Psoas muscle (tissue), 8 donors: ENCODE measurements around the gene MXI1. TPM values are rescaled to one million over a fixed set of nuclear protein-coding genes. Genes with fewer than 3 reads are reported as not detected.
A peak's percentile ranks its signal among the peaks of the same experiment; 100 is the strongest.

Experiments
- ATAC-seq, 4 donors: fragments of 200-7000 bp; cut with Tn5 transposase; one replicate each; pipeline ENCODE4 v1.9.1; 2020; ENCODE audit warnings: moderate library complexity in 3 of 4, mild to moderate bottlenecking in 2 of 4
- DNase-seq, 2 donors: peaks; one replicate each; pipeline ENCODE4 v3.0.0-alpha.2; 2020
- H3K27ac ChIP-seq: fragments of 200-600 bp; one replicate; pipeline ENCODE4 v1.8.0; 2022
- H3K27me3 ChIP-seq, 3 donors: fragments of 200-600 bp in 1 of 3; one replicate each; pipeline versions ENCODE4 v1.6.1 to v1.8.0; 2013 to 2022; ENCODE audit warnings: low read length in 2 of 3, mild to moderate bottlenecking in 2 of 3, moderate library complexity in 1 of 3; ENCODE audit not compliant: insufficient read depth in 3 of 3
- H3K36me3 ChIP-seq, 2 donors: fragments of 200-600 bp in 1 of 2; one replicate each; pipeline versions ENCODE4 v1.6.1 to v1.8.0; 2013 to 2022; ENCODE audit warnings: low read depth in 1 of 2, mild to moderate bottlenecking in 1 of 2, moderate library complexity in 1 of 2; ENCODE audit not compliant: insufficient read depth in 1 of 2
- H3K4me1 ChIP-seq: fragments of 200-600 bp; one replicate; pipeline ENCODE4 v1.8.0; 2022
- H3K4me3 ChIP-seq: fragments of 200-600 bp; one replicate; pipeline ENCODE4 v1.8.0; 2022; ENCODE audit warnings: mild to moderate bottlenecking
- H3K9me3 ChIP-seq: fragments of 200-600 bp; one replicate; pipeline ENCODE4 v1.8.0; 2022
- CTCF ChIP-seq: fragments of 200-600 bp; IDR thresholded peaks from one replicate; pipeline ENCODE4 v1.8.0; 2022; ENCODE audit warnings: antibody characterized with exemption
- WGBS, 3 donors: extraction: QIAGEN DNeasy Blood & Tissue Kit; methylation state at CpG; one replicate each; pipeline versions ENCODE4 v1.1.6 to v1.1.7; 2013; 5-methylcytosine and 5-hydroxymethylcytosine counted together
- intact Hi-C, 2 donors: fragments of 100-400 bp; cut with DNase I; formaldehyde crosslinking; loops; one replicate each; pipeline versions ENCODE4 v1.11.0 to v1.14.2; 2022
- polyA plus RNA-seq, 3 donors: library from polyadenylated mRNA; stranded (reverse); fragments of 200-250 nt; gene quantifications; one replicate each; pipeline ENCODE4 v1.2.3, GENCODE V29; 2013
- total RNA-seq, 4 donors: library from RNA; stranded (reverse); fragmentation: NEBNext Ultra II Directional in 2 of 4; extraction: Animal tissue kit (Norgen Biotek cat#: 25700) in 2 of 4; gene quantifications; one replicate each; pipeline versions ENCODE4 v1.2.1 to v1.2.4, GENCODE V29; 2021 to 2023
- donor health status: healthy with polysubstance abuse.
- donor health status: DM: no; HTN: no; CAD: no; lungs with moderate emphysema.
- donor health status: Bipolar disorder and iron deficiency.
- donor health status: healthy.
- donor health status: DM: yes; HTN: yes; CAD: no.
- donor health status: DM: no; HTN: no; CAD: no.
- donor health status: DM: no; HTN: no; CAD: no.
- donor health status: DM: yes; HTN: yes; CAD: no.

The MXI1 gene
- total and polyA plus RNA-seq, 7 donors, result 5.5 to 50.3 (median 33.3) TPM

- H3K27ac ChIP-seq, result no peak overlapping the region
- no peaks in the 10 kb centered on the region for H3K27me3 ChIP-seq
- H3K36me3 ChIP-seq, result no peaks in the 10 kb centered on the region
- ATAC-seq (no peak), DNase-seq (no peak)
- no peak for TF ChIP-seq CTCF
- no peaks in the 10 kb centered on the region for H3K4me1 ChIP-seq
- WGBS, 3 donors, result 85 to 89% (median 88%) methylated on average over 8 of the region's 8 CpGs
- no peaks in the 10 kb centered on the region for H3K9me3 ChIP-seq
- intact Hi-C loops, result loop anchor here in 1 of 2 donors (10.0 kb wide), 2 partner anchors 319 to 361 kb away; partner anchors contain the start of gene SMC3
- H3K4me3 ChIP-seq, result no peak overlapping the region
Observed at GRCh38 chr10:110203500-110204455, 3.6 kb upstream of the MXI1 start.

- no peak for TF ChIP-seq CTCF
- intact Hi-C loops, result loop anchor here (5.0 to 10.0 kb wide), 4 partner anchors 68 to 360 kb away; partner anchors contain the start of gene SMC3 (in 1 of the 2)
Observed at GRCh38 chr10:110205051-110205675, 2.2 kb upstream of the MXI1 start.

GRCh38 chr10:110207805-110208613 is 604 bp downstream of the MXI1 start:
- peak overlapping the region; percentile 94 for H3K4me3 ChIP-seq
- no peaks in the 10 kb centered on the region for H3K27me3 ChIP-seq
- TF ChIP-seq CTCF, result no peak
- peaks cover 12% of the 10 kb centered on the region for H3K4me1 ChIP-seq
- ATAC-seq, result no peak
- DNase-seq, result peak; percentile 21 to 62
- intact Hi-C loops, result loop anchor here (5.0 to 10.0 kb wide), 4 partner anchors 69 to 357 kb away; partner anchors contain the start of gene SMC3 (in 1 of the 2)
- H3K27ac ChIP-seq, result peak overlapping the region; percentile 98
- WGBS, 3 donors, result 0% methylated on average over 49 to 57 of the region's 57 CpGs
- H3K9me3 ChIP-seq, result no peaks in the 10 kb centered on the region
- H3K36me3 ChIP-seq, result no peaks in the 10 kb centered on the region

More at GRCh38 chr10:110205051-110205675, 2.2 kb upstream of the MXI1 start:
- H3K27ac ChIP-seq, result no peak overlapping the region
- H3K4me3 ChIP-seq, result no peak overlapping the region
- no peaks in the 10 kb centered on the region for H3K4me1 ChIP-seq
- H3K36me3 ChIP-seq, result no peaks in the 10 kb centered on the region
- ATAC-seq (no peak), DNase-seq (no peak)
- H3K27me3 ChIP-seq, result no peaks in the 10 kb centered on the region
- 83 to 88% (median 85%) methylated on average over 12 of the region's 12 CpGs for WGBS, 3 donors
- no peaks in the 10 kb centered on the region for H3K9me3 ChIP-seq

GRCh38 chr10:110208614-110209453 is 1.4 kb downstream of the MXI1 start:
- H3K9me3 ChIP-seq, result no peaks in the 10 kb centered on the region
- WGBS, 3 donors, result 0% methylated on average over 43 to 44 of the region's 44 CpGs
- TF ChIP-seq CTCF, result no peak
- DNase-seq, result peak; percentile 21 to 55
- no peaks in the 10 kb centered on the region for H3K27me3 ChIP-seq
- H3K4me1 ChIP-seq, result peaks cover 12% of the 10 kb centered on the region
- intact Hi-C loops, result loop anchor here (5.0 to 10.0 kb wide), 4 partner anchors 68 to 356 kb away; partner anchors contain the start of gene SMC3 (in 1 of the 2)
- peak overlapping the region; percentile 94 for H3K4me3 ChIP-seq
- ATAC-seq, result peak in 3 of 4 donors; percentile 21 to 46 (median 34)
- H3K27ac ChIP-seq, result peak overlapping the region; percentile 98
- no peaks in the 10 kb centered on the region for H3K36me3 ChIP-seq
